ENCODE measurements around the gene LETMD1.

LETMD1 gene

DNA sequence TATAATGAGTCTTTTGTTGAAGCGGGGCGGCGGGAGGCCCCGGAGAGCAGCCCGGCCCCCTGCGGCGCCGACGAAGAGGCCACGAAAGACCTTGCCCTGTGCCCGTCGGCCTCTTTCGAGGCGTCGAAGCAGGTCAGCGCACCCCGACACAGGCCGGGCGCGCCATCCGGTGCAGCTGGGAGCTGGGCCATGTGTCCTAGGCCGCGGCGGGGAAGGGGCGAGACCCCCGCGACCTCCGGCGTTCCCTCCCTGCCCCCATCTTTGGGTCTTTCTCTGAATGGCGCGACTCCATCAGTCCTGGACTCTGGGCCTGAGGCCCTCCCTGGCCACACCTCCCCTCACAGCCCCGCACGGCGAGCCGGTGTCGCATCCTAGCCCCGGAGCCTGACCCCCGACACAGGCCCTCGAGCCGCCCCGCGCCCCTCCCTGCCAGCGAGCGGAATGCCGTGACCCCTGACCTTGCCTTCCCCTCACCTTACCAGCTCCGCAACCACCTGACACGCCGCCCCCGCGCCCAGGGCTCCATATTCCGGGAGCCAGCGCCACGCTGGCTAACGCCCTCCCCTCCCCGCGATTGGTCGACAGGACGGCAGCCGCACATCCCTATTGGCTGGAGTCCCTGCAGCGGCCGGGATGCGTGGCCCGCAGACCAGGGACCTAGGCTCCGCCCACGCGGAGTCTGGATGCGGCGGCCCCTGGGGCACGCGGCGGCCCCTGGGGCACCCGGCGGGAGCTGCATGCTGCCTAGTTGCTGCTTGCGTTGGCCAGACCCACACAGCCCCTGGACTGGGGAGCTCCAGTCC lies 22.1 kb upstream of the LETMD1 start, which contains the start of gene SLC11A2:
Gene SLC11A2, minus strand, starts transcription at position 549 of the 803 bp plus-strand sequence. CDS start 15,656 bp downstream, outside the sequence.
- DNase-seq (ENCODE audit: low read depth in 2 of 2) = peak; percentile 92 to 96

DNA sequence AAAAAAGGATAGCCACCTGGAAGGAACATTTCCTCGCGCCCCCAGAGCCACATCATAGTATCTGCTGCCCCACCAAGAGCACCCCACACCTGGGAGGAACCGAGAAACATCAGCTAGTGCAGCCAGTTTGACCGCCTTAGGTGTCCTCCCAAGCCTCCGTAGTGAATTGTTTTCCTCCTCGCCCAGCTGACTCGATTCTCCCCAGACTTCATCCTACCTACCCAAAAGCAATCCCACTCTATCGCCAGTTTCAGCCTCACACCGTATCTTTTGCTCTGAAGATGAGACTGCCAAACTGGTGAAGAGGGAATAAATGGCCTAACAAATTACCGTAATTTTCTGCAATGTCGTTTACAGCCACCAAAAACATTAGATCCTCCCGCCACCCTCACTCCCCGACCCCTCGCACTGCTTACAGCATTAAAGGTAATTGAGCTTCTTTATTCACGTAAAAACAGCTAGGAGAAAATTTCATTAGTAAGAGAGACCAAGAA lies 20.7 kb upstream of the LETMD1 start:
- no peak for DNase-seq (ENCODE audit: low read depth in 2 of 2)

DNA sequence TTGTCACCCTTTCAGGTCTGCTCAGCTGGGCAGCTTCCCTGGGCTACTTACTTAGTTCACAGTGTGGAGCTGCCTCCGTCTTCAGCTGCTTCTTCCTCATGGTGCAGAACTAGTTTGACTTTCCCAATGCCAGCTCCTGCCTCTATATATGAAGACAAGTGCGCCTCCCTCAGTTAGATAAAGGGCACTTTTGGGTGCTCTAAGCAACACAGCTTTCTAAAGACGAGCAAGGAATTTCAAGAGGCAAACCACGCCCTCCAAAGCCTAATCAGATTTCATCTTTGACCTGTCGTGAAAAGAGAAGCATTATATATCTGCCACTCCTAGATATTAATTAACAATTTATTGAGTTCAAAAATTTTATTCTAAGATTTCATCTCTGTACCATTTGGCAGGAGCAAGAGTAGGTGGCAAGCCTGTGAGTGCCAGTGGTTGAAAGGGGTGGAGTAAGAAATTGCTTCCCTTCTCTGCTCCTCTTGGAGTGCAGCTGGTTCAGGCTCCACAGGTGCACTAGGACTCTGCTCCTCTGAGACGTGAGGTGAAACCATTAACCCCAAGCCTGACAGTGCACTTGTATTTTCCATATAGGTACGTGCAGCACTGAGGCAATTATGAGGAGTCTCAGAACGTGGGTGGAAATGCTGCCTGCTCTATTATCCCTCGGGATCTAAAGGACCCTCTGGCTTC lies 19.9 kb upstream of the LETMD1 start:
- no peak for DNase-seq (ENCODE audit: low read depth in 2 of 2)

DNA sequence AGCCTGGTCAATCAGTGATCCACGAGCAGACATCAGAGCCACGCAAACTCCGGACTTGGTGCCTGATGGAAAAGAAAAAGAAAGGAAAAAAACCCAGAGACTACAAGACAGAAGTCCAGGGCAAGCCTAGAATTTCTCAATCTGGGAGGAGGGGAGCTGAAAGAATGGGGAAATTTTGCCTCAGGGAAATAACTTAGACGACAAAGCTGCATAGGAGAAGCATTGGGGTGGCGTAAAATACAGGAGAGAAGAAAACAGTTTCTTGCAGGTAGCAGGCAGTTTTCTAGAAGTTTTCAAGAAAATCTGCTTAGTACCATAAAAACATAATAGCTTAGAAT lies 19.3 kb upstream of the LETMD1 start:
- DNase-seq (ENCODE audit: low read depth in 2 of 2) = no peak

DNA sequence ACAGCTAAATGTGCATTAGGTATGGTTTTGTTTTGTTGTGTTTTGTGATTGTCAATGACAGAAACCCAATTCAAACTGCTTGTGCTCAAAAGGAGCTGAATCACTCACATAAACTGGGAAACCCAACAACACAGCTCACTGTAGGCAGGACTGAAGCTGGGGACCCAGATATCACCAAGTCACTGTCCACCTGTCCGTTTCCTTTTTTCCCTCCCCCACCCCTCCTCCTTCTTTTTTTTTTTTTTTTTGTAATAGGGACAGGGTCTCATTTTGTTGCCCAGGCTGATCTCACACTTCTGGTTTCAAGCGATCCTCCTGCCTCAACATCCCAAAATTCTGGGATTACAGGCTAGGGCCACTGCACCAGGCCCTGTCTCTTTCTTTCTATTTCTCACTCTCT lies 15.1 kb upstream of the LETMD1 start:
- DNase-seq (ENCODE audit: low read depth in 2 of 2) = no peak

DNA sequence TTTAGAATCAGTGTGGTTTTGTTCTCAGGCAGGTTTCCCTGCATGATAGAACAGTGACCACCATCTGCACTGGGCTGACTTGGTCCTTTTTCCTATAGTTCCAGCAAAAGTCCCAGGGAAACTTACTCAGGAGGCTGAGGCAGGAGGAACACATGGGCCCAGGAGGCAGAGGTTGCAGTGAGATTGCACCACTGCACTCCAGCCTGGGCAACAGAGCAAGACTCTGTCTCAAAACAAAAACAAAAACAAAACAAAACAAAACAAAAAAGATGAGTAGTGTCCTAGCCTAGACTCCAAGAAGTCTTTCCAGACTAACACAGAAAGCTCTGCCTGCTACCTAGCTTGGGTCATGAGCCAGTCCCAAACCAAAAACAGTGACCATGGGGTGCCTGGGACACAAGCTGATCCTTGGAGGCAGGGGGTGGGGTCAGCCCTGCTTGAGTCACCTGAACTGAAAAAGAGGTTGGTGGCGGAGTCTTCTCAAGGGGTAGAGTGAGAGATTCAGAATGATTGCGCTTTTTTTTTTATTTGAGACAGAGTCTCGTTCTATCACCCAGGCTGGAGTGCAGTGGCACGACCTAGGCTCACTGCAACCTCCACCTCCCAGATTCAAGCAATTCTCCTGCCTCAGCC lies 14.6 kb upstream of the LETMD1 start:
- DNase-seq (ENCODE audit: low read depth in 2 of 2) = no peak

DNA sequence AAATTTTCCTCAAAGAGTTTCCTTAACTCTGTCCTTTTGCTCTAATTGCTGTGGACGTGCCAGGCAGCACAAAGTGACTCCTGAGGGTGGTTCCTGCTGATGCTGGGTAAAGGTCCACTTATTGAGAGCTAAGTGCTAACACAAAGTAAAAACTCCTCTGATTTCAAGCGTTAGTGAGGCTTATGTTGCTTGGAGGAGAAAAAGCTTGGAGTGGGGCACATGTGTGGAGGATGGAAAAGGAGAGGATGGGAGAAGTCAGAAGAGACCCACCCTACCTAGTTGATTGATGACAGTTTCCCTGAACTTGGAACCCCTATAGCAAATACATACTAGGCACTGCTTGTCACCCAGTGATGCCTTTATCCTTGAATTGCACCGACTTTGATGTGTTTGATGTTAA lies 11.8 kb upstream of the LETMD1 start:
- DNase-seq (ENCODE audit: low read depth in 2 of 2) = no peak

DNA sequence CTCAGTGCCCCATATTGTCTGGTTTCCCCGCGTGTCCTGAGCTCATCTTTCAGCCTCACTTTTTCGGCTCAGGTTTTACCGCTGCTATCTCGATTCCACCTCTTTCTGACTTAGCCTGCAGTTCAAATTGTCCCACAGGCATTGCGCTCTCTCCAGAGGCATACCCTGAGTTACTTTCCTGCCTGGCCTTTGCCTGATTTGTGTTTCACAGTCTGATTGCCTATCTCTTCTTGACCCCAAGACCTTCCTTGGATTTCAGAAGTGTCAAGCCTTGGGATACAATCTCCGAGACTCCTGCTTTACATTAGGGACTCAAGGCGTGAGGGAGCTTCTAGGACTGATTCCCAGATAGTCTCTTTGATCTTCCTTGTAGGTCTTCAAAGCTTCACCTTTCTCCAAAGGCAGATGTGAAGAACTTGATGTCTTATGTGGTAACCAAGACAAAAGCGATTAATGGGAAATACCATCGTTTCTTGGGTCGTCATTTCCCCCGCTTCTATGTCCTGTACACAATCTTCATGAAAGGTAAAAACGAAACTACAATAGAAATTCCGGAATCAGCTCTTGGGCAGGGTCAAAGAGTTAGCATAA lies 629 bp downstream of the LETMD1 start:
- no peak for DNase-seq (ENCODE audit: low read depth in 2 of 2)

DNA sequence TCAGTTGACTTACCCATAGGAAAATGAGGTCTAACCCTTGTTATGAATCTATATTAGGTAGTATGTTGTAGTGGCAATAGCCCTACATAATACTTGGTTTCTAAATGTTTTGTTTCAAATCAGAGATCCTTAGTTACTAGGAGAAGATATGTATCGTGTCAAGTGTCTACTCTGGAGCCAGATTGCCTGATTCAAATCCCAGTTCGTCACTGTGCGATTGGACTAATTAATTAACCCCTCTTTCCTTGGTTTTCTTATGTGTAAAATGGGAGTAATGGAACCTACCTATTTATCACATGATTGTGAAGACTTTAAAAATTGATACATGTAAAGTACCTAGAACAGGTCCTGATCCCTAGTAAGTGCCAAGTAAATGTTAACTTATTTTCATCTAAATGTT lies 1.4 kb downstream of the LETMD1 start:
- DNase-seq (ENCODE audit: low read depth in 2 of 2) = no peak

DNA sequence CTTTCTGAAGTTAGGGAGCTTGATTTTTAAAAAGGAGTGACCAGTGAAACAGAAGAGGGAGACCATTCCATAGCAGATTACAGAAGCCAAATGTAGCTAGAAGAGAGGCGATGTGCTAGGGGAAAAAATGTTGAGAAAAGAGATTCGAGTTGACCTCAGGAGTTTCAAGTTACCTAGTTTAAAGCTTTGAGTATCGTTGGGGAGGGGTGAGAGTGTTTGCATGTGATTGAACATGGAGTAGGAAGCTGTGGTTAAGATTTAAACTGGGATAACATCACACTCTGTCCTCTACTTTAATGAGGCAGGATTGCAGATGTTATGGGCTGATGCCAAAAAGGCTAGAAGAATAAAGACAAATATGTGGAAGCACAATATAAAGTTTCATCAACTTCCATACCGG lies 3.7 kb downstream of the LETMD1 start:
- DNase-seq (ENCODE audit: low read depth in 2 of 2) = no peak

DNA sequence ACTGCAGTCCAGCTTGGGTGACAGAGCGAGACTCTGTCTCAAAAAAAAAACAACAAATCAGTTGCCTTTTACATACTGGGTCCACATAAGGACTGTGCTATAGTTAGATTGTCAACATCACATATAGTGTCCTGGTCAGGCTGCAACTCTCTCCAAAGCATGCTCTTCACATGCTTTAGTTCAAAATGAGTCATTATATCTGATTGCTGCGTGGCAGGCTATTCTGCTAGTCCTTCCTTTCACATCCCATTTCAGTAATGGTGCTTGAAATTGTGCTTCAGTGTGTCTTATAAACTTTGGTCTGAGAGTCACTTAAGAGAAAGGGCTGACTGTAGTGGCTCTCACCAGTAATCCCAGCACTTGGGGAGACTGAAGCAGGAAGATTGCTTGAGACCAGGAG lies 6.9 kb downstream of the LETMD1 start:
- DNase-seq (ENCODE audit: low read depth in 2 of 2) = no peak

DNA sequence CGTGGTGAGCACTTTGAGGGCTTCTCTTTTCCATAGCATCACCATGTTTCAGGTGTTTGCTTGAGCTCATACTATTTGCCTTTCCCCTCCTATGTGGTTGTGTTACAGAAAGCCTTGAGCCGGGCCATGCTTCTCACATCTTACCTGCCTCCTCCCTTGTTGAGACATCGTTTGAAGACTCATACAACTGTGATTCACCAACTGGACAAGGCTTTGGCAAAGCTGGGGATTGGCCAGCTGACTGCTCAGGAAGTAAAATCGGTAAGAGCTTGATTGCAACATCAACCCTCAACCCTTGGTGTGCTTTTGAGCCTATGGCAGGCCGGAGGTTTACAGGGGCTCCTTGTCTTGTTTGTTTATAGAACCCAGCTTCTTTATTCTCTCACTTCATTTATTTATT lies 8.1 kb downstream of the LETMD1 start:
- DNase-seq (ENCODE audit: low read depth in 2 of 2) = no peak

DNA sequence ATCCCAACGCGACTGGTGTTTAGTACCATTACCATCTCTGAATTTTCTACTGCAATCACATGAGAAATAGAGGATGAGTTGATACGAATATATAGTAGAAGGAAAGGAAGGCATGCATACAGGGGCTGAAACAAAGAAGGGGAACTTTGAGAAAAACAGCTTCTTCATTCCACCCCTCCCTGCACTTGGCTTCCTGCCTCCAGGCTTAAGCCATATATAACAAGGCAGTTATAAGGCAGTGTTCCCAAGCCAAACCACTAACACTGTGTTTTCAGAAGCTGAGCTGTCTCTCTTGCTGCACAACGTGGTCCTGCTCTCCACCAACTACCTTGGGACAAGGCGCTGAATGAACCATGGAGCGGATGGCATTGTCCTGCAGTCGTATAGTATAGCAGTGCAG lies 11.0 kb downstream of the LETMD1 start:
- DNase-seq (ENCODE audit: low read depth in 2 of 2) = no peak

DNA sequence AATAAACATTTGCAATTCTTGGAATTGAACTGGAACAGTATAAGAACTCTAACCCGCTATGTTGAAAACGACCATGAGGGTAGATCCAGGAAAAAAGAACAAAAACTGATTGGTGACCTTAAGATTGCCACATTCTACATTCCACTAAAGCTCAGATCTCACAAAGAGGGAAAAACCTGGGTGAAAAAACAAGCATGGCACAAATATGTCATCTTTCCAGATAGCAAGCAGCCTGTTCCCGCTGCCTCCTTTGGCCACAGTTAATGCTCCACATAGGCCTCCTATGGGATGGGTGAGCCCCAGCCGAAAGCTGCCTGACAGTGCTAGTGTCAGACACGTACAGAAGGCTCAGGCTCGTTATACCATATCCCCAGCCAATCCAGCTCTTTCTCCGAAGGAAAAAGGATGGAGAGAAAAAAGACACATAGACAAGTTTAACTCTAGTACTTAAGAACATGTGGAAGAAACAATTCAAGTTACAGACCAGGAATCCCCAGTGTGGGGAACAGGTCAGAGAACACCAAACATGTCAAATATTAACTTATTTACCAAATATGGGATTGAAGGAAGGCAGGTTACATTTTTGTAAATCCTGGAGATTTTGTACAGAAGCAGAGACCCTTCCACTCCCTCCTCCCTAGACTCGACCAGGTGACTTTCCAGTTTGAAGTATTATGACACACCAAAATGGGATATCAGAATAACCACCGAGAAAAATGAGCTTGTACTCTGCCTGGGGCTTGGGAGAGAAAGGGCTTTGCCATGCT lies 14.7 kb downstream of the LETMD1 start:
- no peak for DNase-seq (ENCODE audit: low read depth in 2 of 2)

DNA sequence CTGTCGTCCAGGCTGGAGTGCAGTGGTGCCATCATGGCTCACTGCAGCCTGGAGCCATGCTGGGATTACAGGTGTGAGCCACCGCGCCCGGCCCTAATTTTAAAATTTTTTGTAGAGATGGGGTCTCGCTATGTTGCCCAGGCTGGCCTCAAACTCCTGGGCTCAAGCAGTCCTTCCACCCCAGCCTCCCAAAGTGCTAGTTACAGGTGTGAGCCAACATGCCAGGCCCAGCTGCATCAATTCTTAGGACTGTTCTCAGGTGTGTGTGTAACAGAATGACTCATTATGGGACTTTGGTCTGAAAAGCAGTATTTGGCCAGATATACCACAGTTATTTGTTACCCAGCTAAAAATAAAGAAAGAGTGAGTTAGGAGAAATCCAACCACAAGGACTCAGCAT lies 17.4 kb downstream of the LETMD1 start:
- DNase-seq (ENCODE audit: low read depth in 2 of 2) = no peak

DNA sequence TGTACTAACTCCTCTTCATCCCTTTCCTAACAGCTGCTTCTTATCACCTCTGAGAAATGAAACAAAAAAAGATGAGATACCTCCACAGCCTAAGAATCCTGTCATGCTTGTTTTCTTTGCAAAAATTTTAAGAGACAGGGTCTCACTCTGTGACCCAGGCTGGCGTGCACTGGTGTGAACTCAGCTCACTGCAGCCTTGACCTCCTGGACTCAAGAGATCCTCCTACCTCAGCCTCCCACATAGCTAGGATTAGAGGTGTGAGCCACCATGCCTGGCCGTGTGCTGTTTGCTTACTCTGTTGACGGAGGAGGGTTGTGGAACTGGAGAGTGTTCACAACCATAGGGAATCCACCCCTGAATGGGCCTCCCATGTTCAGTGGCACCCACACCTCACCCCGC lies 19.1 kb downstream of the LETMD1 start:
- no peak for DNase-seq (ENCODE audit: low read depth in 2 of 2)

DNA sequence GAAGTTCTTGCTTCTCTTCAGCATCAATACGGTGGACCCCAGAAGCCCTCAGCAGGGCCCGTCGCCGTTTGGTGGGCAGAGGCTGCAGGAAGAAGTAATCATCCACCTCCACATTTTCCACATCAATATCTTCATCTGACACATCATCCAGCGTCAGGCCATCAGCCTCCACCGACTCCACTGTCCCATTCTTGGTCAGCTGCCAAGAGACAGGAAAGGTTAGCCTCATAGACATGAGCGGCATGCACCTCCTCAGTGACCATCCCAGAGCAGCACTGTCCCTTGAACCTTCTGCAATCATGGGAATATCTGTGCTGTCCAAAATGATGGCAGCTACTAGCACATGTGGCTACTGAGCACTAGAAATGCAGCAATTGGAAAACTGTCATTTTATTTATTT lies 19.6 kb downstream of the LETMD1 start:
- no peak for DNase-seq (ENCODE audit: low read depth in 2 of 2)

DNA sequence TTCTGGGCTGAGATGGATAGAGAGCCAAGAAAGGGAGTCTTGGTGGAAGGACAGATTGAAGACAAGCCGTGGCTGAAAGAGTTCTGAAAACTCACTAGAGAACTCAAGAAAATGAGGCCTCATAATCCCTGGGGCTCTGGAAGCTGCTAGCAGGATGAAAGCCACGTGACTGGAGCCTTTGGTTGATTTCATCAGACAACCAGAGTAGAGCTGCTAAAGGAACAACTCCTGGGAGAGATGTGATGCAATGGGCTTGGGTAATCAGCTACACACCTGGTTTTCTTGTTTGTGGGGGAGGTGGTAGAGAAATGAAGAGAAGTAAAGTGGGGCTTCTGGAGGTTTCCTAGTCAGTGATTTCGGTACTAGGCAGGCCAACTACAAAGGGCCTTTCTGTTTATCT lies 21.9 kb downstream of the LETMD1 start:
- no peak for DNase-seq (ENCODE audit: low read depth in 2 of 2)

DNA sequence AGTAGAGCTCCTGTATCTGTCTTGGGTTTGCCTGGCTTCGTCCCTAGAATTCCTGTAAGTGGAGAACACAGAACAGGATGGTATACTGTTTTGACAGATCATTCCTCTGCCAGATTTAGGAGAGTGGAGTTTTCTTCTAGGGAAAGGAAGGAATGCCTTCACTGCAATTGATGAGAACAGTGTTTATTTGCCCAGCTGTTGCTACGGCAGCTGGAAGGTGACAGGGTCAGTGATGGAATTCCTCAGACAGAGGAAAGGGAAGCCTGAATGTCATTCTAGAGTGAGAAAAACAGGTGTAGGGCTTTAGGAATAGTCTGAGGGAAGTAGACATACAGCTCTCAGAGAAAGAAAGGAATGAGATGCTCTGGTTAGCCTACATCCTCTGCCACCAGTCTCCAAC lies 23.5 kb downstream of the LETMD1 start:
- DNase-seq (ENCODE audit: low read depth in 2 of 2) = no peak

DNA sequence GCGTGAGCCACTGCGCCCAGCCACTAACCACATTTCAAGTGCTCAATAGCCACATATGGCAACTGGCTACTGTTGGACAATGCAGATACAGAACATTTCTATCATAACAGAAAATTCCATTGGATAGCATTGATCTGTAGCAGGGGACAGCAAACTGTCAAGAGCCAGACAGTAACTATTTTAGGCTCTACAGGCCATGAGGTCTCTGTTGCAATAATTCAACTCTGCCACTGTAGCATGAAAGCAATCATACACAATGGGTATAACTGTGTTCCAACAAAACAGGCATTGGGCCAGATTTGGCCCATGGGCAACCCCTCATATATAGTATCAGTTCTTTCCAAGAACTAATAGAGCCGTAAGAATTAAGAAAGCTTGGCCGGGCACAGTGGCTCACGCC lies 27.3 kb downstream of the LETMD1 start:
- DNase-seq (ENCODE audit: low read depth in 2 of 2) = no peak

DNA sequence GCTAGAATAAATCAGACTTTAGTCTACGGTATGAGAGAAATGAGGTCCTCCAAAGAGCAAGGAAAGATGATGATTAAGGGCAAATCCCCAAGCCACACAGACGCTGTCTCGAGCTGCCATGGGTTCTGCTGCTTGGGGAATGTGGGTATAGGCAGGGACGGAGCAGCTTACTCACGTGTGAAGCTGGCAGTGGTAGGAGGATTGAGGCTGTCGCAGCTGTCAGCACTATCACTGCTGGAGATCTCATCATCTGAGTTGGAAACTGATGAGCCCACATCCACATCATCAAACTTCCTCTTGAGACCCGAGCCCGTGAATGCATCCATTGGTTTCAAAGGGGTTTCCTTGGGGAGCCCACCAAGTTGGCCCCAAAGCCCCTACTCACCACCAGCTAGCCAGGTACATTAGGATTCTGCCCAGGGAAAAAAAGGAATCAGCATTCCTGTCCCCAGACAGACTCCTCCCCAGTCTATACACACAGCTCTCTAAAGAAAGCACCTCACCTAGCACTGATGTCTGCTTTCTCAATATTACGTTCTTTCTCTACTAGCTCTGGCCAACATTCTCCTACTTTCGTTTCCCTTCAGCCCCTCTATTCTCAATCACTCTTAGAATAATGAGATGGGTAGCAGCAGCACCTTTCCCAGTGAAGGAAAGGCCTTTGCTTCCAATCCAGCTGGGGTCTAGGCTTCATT lies 28.3 kb downstream of the LETMD1 start:
- peak; percentile 2 to 17 for DNase-seq (ENCODE audit: low read depth in 2 of 2)
